Hematopoietic multipotent progenitor cell treated with erythropoietin and hydrocortisone succinate and interleukin-3 and kit ligand, for 17 days (in vitro differentiated cells): ENCODE results near the gene FXN.

Source experiments
- DNase-seq: peaks from one replicate; pipeline ENCODE4 v3.0.0-alpha.2; 2015; ENCODE audit warnings: low spot score

Gene FXN

DNA sequence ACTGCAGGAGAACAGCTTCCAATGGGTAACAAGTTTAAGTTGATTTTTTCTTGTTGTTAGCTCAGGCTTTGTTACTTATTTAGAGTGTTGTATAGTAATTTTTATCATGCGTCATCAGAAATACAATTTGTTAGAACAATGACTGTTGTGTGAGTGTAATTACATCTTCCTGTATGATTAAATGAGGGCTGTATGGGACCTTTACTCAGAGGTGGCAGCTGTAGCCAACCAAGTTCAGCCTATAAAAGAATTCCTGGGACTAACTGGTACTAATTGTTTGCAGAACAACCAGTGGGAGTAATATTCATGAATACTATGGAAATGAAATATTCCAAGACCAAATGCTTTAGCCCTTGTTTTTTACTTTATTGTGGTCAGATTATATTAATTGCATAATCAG, 107.7 kb downstream of the FXN start:
- DNase-seq, result no peak

DNA sequence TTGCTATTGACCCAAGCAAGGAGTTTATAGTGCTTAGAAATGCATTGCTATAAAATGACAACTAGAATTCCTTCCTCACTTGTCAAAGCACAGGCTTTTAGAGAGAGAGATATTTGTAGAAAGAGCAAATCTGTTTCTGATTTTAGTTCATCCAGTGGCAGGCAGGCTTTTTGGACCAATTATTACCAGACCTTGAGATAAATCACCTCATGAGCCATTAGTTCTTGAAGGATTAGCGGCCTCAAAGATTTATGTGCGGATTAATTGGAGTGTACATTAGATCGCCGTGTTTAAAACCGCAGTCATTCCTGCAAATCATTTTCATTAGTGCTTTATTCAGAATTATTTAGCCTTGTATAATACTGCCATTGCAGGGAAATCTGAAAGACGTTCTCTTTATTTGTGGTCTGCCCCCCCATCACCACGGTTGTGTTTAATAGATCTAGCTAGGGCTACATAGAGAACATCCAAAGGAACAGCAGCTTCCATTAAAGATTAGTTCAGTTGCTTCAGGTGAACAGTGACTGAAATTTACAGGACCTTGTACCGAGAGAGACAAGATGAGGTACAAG, 109.7 kb downstream of the FXN start:
- no peak for DNase-seq

DNA sequence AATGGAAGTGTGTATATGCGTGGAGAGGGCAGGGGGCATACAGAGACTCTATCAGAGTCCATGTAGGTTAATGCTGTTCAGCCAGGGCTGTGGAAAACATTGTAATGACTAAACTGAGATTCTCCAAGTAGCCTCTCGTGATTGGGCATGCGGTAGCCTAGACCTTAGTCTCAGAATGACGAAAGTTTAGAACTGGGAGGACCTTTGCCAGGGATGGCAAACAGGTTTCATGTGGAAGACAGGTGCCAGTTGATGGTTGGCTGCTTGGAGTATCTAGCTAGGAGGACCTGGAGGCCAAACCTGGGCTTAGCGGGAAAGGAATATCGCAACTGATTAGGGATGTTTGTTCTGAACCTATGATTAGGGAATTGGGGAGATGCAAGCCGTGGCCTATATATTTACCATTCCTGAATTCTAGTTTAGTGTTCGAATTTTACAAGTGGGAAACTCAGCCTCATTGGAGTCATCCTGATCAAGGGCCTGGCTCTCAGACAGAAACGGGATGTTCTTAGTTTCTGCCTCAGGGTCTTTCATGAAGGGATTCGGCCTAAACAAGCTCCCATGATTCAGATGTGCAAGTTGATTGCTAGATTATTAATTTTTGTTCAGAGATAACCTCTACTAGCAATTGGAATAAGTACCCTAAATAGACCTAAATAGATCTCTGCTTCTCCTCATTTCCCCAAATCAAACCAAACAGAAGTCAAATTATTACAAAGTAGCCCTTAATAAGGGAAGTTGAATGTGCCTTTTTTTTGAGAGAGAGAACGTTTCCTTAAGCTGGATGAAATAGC, 111.7 kb downstream of the FXN start:
- no peak for DNase-seq

DNA sequence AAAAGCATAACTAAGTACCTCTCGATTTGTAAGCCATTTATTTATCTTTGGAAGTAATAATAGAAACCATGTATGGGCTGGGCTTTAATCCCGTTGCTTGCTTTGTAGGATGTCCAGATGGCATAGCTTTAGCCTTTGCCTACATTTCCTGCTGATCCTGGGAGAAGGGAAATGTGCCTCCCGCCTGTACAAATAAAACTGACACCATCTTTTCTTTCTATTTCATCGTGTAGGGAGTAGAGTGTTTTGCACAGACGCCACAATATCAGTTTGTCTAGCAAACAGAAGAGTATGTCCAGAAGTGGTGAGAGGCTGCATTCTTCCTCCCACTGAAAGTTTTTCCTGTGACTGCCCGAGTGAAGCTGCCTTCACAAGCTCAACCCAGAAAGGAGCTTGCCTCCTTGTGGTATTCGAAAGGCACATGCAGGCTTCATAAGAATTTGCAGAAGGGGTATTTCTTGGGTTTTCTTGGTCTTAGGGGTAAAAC, 113.8 kb downstream of the FXN start:
- DNase-seq, result no peak
